Measurements from ENCODE around the gene FIG4. TPM values are rescaled to one million over a fixed set of nuclear protein-coding genes. Genes with fewer than 3 reads are reported as not detected.
A peak's percentile ranks its signal among the peaks of the same experiment; 100 is the strongest.

FIG4 gene
- 47.8 TPM for total RNA-seq (2013)
- polyA plus RNA-seq (10 to 100 TPM; 27.2 to 65.3 (median 53.7) TPM), polyA minus RNA-seq (13.2 and 20.4 TPM in 2 replicates), total RNA-seq (4.5 to 55.7 (median 36.4) reads per million in 11 experiments)

- Histone ChIP-seq H2AFZ (ENCODE audit: insufficient read depth, low read depth, low read length, poor library complexity, severe bottlenecking) (peak within 1 kb of the TSS; percentile 96), H3K4me1 (ENCODE audit: control insufficient read depth in 1 of 2, insufficient read depth in 2 of 2, low read length in 2 of 2) (peaks cover 38 to 53% of the 10 kb centered on the region in 2 donors), H3K27me3 (ENCODE audit: control insufficient read depth in 2 of 2, insufficient read depth in 2 of 2, low read length in 2 of 2) (no peaks in the 10 kb centered on the region), H4K20me1 (ENCODE audit: insufficient read depth, low read length) (peaks cover 6% of the 10 kb centered on the region), H3K4me2 (replicated peaks; ENCODE audit: extremely low read depth, low read length, poor library complexity, severe bottlenecking) (peak within 1 kb of the TSS; percentile 96), H3K36me3 (replicated peaks in 1 of 2; ENCODE audit: control insufficient read depth in 1 of 2, insufficient read depth in 2 of 2, low read length in 2 of 2) (peaks cover 5 to 10% of the 10 kb centered on the region in 2 donors), H3K4me3 (replicated peaks in 1 of 3; ENCODE audit: low read depth in 2 of 3, low read length in 3 of 3) (peak within 1 kb of the TSS; percentile 76 to 96 (median 95)), H3K9ac (ENCODE audit: insufficient read depth, low read length, poor library complexity, severe bottlenecking) (peak within 1 kb of the TSS; percentile 82), H3K27ac (ENCODE audit: low read depth in 1 of 2, low read length in 2 of 2) (peak within 1 kb of the TSS; percentile 82 to 96), H3K9me3 (replicated peaks in 1 of 2; ENCODE audit: control insufficient read depth in 1 of 2, insufficient read depth in 1 of 2, low read length in 2 of 2) (no peaks in the 10 kb centered on the region), H3K79me2 (ENCODE audit: insufficient read depth, low read length) (peaks cover 54% of the 10 kb centered on the region)
- H3K4me3 Mint-ChIP-seq = peak within 1 kb of the TSS; percentile 87 to 95
- H3K36me3 Mint-ChIP-seq = peaks cover 6 to 17% of the 10 kb centered on the region in 2 donors
- peaks cover 0 to 2% (median 0%) of the 10 kb centered on the region in 7 donors for H3K9me3 Mint-ChIP-seq
- H3K27me3 Mint-ChIP-seq (ENCODE audit: low read depth in 3 of 3) = peaks cover 0 to 4% (median 0%) of the 10 kb centered on the region in 3 donors
- TF ChIP-seq, protein P1, sequence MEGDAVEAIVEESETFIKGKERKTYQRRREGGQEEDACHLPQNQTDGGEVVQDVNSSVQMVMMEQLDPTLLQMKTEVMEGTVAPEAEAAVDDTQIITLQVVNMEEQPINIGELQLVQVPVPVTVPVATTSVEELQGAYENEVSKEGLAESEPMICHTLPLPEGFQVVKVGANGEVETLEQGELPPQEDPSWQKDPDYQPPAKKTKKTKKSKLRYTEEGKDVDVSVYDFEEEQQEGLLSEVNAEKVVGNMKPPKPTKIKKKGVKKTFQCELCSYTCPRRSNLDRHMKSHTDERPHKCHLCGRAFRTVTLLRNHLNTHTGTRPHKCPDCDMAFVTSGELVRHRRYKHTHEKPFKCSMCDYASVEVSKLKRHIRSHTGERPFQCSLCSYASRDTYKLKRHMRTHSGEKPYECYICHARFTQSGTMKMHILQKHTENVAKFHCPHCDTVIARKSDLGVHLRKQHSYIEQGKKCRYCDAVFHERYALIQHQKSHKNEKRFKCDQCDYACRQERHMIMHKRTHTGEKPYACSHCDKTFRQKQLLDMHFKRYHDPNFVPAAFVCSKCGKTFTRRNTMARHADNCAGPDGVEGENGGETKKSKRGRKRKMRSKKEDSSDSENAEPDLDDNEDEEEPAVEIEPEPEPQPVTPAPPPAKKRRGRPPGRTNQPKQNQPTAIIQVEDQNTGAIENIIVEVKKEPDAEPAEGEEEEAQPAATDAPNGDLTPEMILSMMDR (IDR thresholded peaks at IDR 0.05) = no peak
- peaks cover 55% of the 10 kb centered on the region for H3K4me1 Mint-ChIP-seq
- peak within 1 kb of the TSS; percentile 92 to 96 (median 93) for H3K27ac Mint-ChIP-seq
- 0% methylated on average over 27 of the region's 47 CpGs for whole genome bisulfite sequencing (ENCODE audit: insufficient coverage)
- peak; percentile 84 to 92 (median 85) for DNase-seq
- intact Hi-C loops (cut with micrococcal nuclease) = loop anchor here (5.0 to 10.0 kb wide), 3 partner anchors 81 to 596 kb away; partner anchors contain the start of genes CDC40 (in 1 of the 2), CEP57L1 (in 1 of the 2) and SESN1 (in 1 of the 2)
Measured at GRCh38 chr6:109690737-109691621, at the start of gene FIG4, which contains the start of gene AK9. TSS of gene FIG4 (plus strand) at chr6:109691296. CDS start at chr6:109691436, 140 bp downstream. TSS of gene AK9 (minus strand) at chr6:109691202. CDS start at chr6:109675745, 15,457 bp downstream.

DNA sequence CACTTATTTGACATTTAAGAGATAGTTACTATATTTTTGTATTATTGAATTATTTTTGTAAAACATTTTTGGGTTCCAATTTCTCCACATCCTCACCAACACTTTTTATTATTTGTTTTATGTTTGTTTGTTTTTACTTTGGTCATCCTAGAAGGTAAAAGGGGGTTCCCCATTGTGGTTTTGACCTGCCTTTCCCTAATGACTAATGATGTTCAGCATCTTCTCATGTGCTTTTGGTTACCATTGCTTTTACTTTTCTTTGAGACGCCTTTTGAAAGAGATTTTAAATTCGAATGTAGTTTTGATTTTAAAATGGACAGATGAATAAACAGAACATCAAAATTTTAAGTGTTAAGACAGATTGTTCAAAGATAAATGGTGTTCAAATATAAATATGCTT lies 47.0 kb upstream of the FIG4 start:
- WGBS (ENCODE audit: insufficient coverage) = no CpG with 5 or more reads among the region's 2 CpGs
- H3K27me3 ChIP-seq (ENCODE audit: control insufficient read depth in 2 of 2, insufficient read depth in 2 of 2, low read length in 2 of 2) = no peaks in the 10 kb centered on the region
- Mint-ChIP-seq H3K27me3 (ENCODE audit: low read depth in 3 of 3) (peaks cover 0 to 2% (median 1%) of the 10 kb centered on the region in 3 donors), H3K36me3 (peaks cover 14 to 16% of the 10 kb centered on the region in 2 donors), H3K27ac (no peak overlapping the region), H3K9me3 (peaks cover 7 to 28% (median 13%) of the 10 kb centered on the region in 7 donors), H3K4me1 (no peaks in the 10 kb centered on the region), H3K4me3 (no peak overlapping the region)
- no peak overlapping the region for H3K4me2 ChIP-seq (replicated peaks; ENCODE audit: extremely low read depth, low read length, poor library complexity, severe bottlenecking)
- no peaks in the 10 kb centered on the region for H3K79me2 ChIP-seq (ENCODE audit: insufficient read depth, low read length)
- no peak overlapping the region for H2AFZ ChIP-seq (ENCODE audit: insufficient read depth, low read depth, low read length, poor library complexity, severe bottlenecking)
- intact Hi-C loops (cut with micrococcal nuclease) = no loop called here
- H4K20me1 ChIP-seq (ENCODE audit: insufficient read depth, low read length) = no peaks in the 10 kb centered on the region
- peaks cover 7 to 11% of the 10 kb centered on the region in 2 donors for H3K9me3 ChIP-seq (replicated peaks in 1 of 2; ENCODE audit: control insufficient read depth in 1 of 2, insufficient read depth in 1 of 2, low read length in 2 of 2)
- no peaks in the 10 kb centered on the region for H3K4me1 ChIP-seq (ENCODE audit: control insufficient read depth in 1 of 2, insufficient read depth in 2 of 2, low read length in 2 of 2)
- TF ChIP-seq, protein P1 (IDR thresholded peaks at IDR 0.05) = no peak
- no peak overlapping the region for H3K9ac ChIP-seq (ENCODE audit: insufficient read depth, low read length, poor library complexity, severe bottlenecking)
- no peak overlapping the region for H3K27ac ChIP-seq (ENCODE audit: low read depth in 1 of 2, low read length in 2 of 2)
- no peaks in the 10 kb centered on the region for H3K36me3 ChIP-seq (replicated peaks in 1 of 2; ENCODE audit: control insufficient read depth in 1 of 2, insufficient read depth in 2 of 2, low read length in 2 of 2)
- no peak for DNase-seq
- H3K4me3 ChIP-seq (replicated peaks in 1 of 3; ENCODE audit: low read depth in 2 of 3, low read length in 3 of 3) = no peak overlapping the region
